Tibial artery (tissue), 4 donors: ENCODE results near the gene MYOM1.
"Not testable (repeated sequence)": the region's sequence is repeated elsewhere in the genome, so short reads cannot be mapped to it uniquely, and the experiment has no call there.

Source experiments
- DNase-seq, 2 donors: peaks; one replicate each; pipeline ENCODE4 v3.0.0-alpha.2; 2019
- H3K27ac ChIP-seq, 2 donors: fragments of 200-600 bp; sonication (generic) in 1 of 2; 1 replicate in 1 of 2; 2 replicates in 1 of 2; pipeline ENCODE4 v1.5.1; 2018 to 2019; ENCODE audit warnings: mild to moderate bottlenecking in 1 of 2
- H3K27me3 ChIP-seq, 2 donors: fragments of 200-600 bp; sonication (generic) in 1 of 2; one replicate each; pipeline versions ENCODE4 v1.5.1 to v1.6.0; 2016 to 2019
- H3K36me3 ChIP-seq, 3 donors: fragments of 200-600 bp; sonication (generic) in 2 of 3; one replicate each; pipeline ENCODE4 v1.5.1; 2016 to 2019; ENCODE audit warnings: mild to moderate bottlenecking in 2 of 3
- H3K4me1 ChIP-seq, 4 donors: fragments of 200-600 bp; sonication (generic) in 2 of 4; 1 replicate in 3 of 4; 2 replicates in 1 of 4; pipeline ENCODE4 v1.5.1; 2016 to 2019
- H3K4me3 ChIP-seq, 2 donors: fragments of 200-600 bp; sonication (generic) in 1 of 2; 1 replicate in 1 of 2; 2 replicates in 1 of 2; pipeline ENCODE4 v1.5.1; 2018 to 2019; ENCODE audit warnings: mild to moderate bottlenecking in 2 of 2
- H3K9me3 ChIP-seq, 3 donors: fragments of 200-600 bp; sonication (generic) in 1 of 3; one replicate each; pipeline ENCODE4 v1.5.1; 2016 to 2019
- intact Hi-C: fragments of 100-400 bp; cut with DNase I; formaldehyde crosslinking; loops from one replicate; pipeline ENCODE4 v1.15.0; 2023; ENCODE audit warnings: low total_unique reads
- TF ChIP-seq, protein P1 (sequence below), 2 experiments: fragments of 200-600 bp in 1 of 2; fragments of 450-650 bp in 1 of 2; IDR thresholded peaks; one replicate each; pipeline ENCODE4 v1.5.1; 2017 to 2019; ENCODE audit warnings: antibody characterized with exemption in 2 of 2, mild to moderate bottlenecking in 1 of 2, moderate library complexity in 1 of 2

MYOM1 gene

DNA sequence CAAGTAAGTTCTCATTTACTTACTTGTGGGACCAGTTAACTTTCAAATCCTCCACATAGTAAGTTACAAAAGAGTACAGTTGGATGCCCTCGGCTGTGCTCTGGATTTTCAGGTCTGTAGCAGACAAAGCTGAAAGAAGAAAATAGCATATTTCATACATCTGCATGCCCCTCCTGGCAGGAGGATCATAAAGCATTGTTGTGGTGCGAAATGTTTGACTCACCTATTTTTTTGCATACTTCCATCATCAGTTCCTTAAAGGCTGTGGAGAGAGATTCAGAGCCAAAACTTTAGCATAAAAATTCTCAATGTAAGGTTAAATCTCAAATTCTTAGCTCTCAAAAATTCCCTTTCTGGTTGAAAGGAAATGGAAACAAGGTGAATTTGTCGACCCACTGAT lies 136.0 kb downstream of the MYOM1 start:
- no peaks in the 10 kb centered on the region for H3K4me1 ChIP-seq
- intact Hi-C loops, result no loop called here
- TF ChIP-seq, protein P1, sequence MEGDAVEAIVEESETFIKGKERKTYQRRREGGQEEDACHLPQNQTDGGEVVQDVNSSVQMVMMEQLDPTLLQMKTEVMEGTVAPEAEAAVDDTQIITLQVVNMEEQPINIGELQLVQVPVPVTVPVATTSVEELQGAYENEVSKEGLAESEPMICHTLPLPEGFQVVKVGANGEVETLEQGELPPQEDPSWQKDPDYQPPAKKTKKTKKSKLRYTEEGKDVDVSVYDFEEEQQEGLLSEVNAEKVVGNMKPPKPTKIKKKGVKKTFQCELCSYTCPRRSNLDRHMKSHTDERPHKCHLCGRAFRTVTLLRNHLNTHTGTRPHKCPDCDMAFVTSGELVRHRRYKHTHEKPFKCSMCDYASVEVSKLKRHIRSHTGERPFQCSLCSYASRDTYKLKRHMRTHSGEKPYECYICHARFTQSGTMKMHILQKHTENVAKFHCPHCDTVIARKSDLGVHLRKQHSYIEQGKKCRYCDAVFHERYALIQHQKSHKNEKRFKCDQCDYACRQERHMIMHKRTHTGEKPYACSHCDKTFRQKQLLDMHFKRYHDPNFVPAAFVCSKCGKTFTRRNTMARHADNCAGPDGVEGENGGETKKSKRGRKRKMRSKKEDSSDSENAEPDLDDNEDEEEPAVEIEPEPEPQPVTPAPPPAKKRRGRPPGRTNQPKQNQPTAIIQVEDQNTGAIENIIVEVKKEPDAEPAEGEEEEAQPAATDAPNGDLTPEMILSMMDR (IDR thresholded peaks at IDR 0.05), result no peak

DNA sequence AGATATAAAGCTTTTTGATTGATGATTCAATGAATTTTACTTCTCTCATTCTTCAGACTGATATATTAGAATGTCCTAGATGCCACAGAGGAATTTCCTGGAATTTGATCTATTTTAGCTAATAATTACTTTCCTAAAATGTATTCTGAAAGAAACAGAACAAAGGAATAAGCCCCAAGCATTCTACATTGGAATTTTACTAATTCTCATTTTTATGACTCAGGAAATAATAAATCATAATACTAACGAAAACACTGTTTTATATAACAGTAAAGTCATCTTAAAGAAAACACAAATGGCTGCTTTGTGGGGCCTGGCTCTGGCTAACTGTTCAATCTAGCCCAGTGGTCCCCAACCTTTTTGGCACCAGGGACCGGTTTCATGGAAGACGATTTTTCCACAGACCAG lies 138.2 kb downstream of the MYOM1 start:
- H3K36me3 ChIP-seq, result peaks cover 42 to 56% (median 49%) of the 10 kb centered on the region in 3 donors
- no peaks in the 10 kb centered on the region for H3K4me1 ChIP-seq
- no peak overlapping the region for H3K4me3 ChIP-seq
- TF ChIP-seq, protein P1 (IDR thresholded peaks at IDR 0.05), result no peak
- no peaks in the 10 kb centered on the region for H3K9me3 ChIP-seq
- no peak overlapping the region for H3K27ac ChIP-seq
- no peak for DNase-seq
- no peaks in the 10 kb centered on the region for H3K27me3 ChIP-seq
- intact Hi-C loops, result no loop called here

More for the DNA sequence above, 136.0 kb downstream of the MYOM1 start:
- Histone ChIP-seq H3K9me3 (no peaks in the 10 kb centered on the region), H3K27me3 (no peaks in the 10 kb centered on the region), H3K36me3 (peaks cover 43 to 44% (median 44%) of the 10 kb centered on the region in 3 donors), H3K4me3 (no peak overlapping the region), H3K27ac (no peak overlapping the region)
- DNase-seq, result no peak

DNA sequence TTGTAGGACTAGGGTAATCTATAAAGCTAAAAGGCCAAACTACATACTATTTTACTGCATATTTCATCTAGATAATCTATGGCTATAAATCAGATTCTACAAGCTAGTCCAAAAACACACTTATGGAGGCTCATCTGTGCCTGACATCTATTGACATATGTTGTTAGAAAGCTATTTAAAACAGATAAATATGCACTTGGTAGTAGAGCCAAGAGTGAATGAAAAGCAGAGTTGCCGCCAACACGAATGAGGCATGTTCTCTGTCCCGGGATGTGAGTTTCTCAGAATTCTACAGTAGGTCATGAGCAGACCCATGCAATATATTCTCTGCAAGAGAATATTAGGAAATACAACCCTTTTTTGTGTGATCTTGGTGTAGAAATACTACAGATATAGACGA lies 140.1 kb downstream of the MYOM1 start:
- peaks cover 51 to 58% (median 51%) of the 10 kb centered on the region in 3 donors for H3K36me3 ChIP-seq
- H3K4me3 ChIP-seq, result no peak overlapping the region
- intact Hi-C loops, result no loop called here
- no peak for DNase-seq
- no peak overlapping the region for H3K27ac ChIP-seq
- no peaks in the 10 kb centered on the region for H3K27me3 ChIP-seq
- H3K4me1 ChIP-seq, result no peaks in the 10 kb centered on the region
- TF ChIP-seq, protein P1 (IDR thresholded peaks at IDR 0.05), result no peak
- H3K9me3 ChIP-seq, result no peaks in the 10 kb centered on the region

DNA sequence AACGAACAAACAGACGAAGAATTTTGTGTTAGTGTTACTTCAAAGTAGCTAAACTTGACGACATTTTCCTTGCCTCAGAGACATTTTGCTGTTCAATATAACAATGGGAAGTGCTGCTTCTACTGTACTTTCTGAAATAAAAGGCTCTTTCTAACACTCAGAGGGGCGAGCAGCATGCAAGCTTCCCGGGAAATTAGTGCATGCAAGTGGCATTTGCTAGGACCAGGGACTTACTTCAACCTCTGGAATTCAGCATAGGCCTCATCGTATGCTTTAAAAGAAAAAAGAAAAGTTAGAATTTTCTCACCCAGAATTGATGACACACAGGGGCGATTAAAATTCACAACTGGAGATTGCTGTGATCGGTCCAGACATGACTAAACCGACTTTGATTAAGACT lies 144.3 kb downstream of the MYOM1 start:
- peaks cover 44 to 48% (median 48%) of the 10 kb centered on the region in 3 donors for H3K36me3 ChIP-seq
- intact Hi-C loops, result no loop called here

DNA sequence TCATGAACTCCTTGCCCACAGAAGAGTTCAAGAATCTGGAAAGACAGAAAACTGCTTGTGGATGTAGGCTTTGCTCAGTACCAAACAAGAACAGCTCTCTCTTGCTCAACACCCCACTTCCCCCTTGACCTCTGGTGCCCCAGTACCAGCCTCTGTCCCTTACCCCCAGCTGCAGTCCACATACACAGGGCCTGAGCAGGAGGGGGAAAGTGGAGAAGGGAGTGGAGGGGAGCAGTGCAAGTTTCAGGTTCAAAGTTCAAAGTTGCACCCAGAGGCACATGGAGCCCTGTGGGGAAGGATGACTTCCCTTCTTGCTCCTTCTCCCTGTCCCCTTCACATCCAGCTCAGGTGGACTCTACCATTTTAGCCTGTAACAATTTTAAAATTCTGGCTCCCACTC lies 145.7 kb downstream of the MYOM1 start:
- Histone ChIP-seq H3K36me3 (peaks cover 47 to 56% (median 49%) of the 10 kb centered on the region in 3 donors), H3K4me3 (no peak overlapping the region), H3K4me1 (no peaks in the 10 kb centered on the region), H3K27me3 (no peaks in the 10 kb centered on the region), H3K9me3 (no peaks in the 10 kb centered on the region), H3K27ac (no peak overlapping the region)
- intact Hi-C loops, result no loop called here
- DNase-seq, result no peak
- TF ChIP-seq, protein P1 (IDR thresholded peaks at IDR 0.05), result no peak

More for the DNA sequence above, 144.3 kb downstream of the MYOM1 start:
- Histone ChIP-seq H3K9me3 (no peaks in the 10 kb centered on the region), H3K27ac (no peak overlapping the region), H3K4me3 (no peak overlapping the region), H3K4me1 (no peaks in the 10 kb centered on the region), H3K27me3 (no peaks in the 10 kb centered on the region)
- no peak for DNase-seq
- TF ChIP-seq, protein P1 (IDR thresholded peaks at IDR 0.05), result no peak

DNA sequence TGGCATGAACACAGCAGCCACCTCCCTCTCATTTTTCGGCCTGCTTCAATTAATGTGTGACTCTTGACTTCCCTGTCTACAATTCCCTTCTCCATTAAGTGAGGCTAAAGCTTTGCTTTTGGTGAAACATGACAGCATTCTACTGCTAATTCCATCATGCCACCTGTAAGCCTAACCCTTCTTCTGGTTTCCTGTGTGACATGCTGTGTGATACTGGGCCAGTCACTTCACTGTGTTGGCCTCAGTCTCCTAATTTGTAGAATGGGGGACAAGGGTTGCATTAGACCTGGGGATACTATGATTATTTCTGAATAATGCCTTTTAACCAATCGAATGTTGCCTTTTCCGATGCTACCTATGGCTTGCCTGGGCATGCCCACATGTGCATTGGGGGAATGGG lies 146.4 kb downstream of the MYOM1 start:
- DNase-seq, H3K27ac ChIP-seq, H3K4me1 ChIP-seq, H3K9me3 ChIP-seq, H3K27me3 ChIP-seq, intact Hi-C loops, H3K4me3 ChIP-seq: not testable (repeated sequence)
- H3K36me3 ChIP-seq, result peaks cover 39 to 56% (median 44%) of the 10 kb centered on the region in 3 donors
